SK-N-MC (cell line): ENCODE data around the gene LEAP2.

Source experiments
- EZH2 ChIP-seq: fragments of 200-600 bp; sonication (generic); IDR thresholded peaks from one replicate; pipeline ENCODE4 v1.6.1; 2017; ENCODE audit warnings: antibody characterized with exemption
- FOXP2 ChIP-seq: optimal IDR thresholded peaks from 2 replicates; pipeline ENCODE3; 2011; ENCODE audit warnings: mild to moderate bottlenecking, moderate library complexity; ENCODE audit not compliant: insufficient read depth; ENCODE audit errors: extremely low read length, control extremely low read depth
- POLR2AphosphoS5 ChIP-seq: IDR thresholded peaks from 2 replicates; pipeline ENCODE4 v1.6.1; 2012; ENCODE audit warnings: mild to moderate bottlenecking, low read depth, low read length, borderline replicate concordance

DNA sequence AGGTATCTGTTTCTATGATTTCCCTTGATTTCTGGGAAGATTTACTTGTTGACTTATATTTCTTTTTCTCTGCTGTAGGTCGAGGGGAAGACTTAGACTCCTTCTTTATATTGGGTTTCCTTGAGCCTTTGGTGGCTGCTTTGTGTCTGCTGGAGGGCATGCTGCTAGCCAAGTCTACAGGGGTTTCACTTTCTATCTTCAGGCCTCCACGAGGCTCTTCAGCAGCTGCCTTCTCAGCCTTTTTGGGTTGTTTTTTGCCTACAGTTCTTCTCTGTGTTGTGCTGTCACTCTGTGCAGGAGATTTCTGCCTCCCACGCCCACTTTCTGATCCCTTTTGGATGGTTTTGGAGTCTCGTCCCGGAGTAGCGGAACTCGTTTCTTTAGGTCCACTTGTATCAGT lies 23.2 kb downstream of the LEAP2 start:
- no peak for TF ChIP-seq POLR2AphosphoS5
- TF ChIP-seq EZH2: no peak
- TF ChIP-seq FOXP2: no peak
